Fibroblast of lung (primary cell): Measurements from ENCODE around the gene MRPS18A.

ENCODE experiments used
- EZH2 ChIP-seq: IDR thresholded peaks from 2 replicates; pipeline ENCODE4 v1.5.1; 2012; ENCODE audit warnings: low read length, control low read depth, mild to moderate bottlenecking; ENCODE audit errors: missing control alignments
- TF ChIP-seq, protein P1 (sequence below), 2 donors: IDR thresholded peaks in 1 of 2; conservative IDR thresholded peaks in 1 of 2; 1 replicate in 1 of 2; 2 replicates in 1 of 2; pipeline ENCODE4 v1.5.1; 2011 to 2012; ENCODE audit warnings: low read length in 2 of 2, control low read depth in 1 of 2, inconsistent platforms in 1 of 2, low read depth in 1 of 2, mild to moderate bottlenecking in 1 of 2

GRCh38 chr6:43718387-43719105 lies 31.0 kb upstream of the MRPS18A start:
- TF ChIP-seq, protein P1, sequence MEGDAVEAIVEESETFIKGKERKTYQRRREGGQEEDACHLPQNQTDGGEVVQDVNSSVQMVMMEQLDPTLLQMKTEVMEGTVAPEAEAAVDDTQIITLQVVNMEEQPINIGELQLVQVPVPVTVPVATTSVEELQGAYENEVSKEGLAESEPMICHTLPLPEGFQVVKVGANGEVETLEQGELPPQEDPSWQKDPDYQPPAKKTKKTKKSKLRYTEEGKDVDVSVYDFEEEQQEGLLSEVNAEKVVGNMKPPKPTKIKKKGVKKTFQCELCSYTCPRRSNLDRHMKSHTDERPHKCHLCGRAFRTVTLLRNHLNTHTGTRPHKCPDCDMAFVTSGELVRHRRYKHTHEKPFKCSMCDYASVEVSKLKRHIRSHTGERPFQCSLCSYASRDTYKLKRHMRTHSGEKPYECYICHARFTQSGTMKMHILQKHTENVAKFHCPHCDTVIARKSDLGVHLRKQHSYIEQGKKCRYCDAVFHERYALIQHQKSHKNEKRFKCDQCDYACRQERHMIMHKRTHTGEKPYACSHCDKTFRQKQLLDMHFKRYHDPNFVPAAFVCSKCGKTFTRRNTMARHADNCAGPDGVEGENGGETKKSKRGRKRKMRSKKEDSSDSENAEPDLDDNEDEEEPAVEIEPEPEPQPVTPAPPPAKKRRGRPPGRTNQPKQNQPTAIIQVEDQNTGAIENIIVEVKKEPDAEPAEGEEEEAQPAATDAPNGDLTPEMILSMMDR (conservative IDR thresholded peaks at IDR 0.05 in 1 of 2, IDR thresholded peaks at IDR 0.05 in 1 of 2; ENCODE audit: low read depth in 1 of 2, low read length in 2 of 2), result no peak
- no peak for TF ChIP-seq EZH2
